ENCODE results near the gene ARHGAP15.

- TF ChIP-seq, protein P1, sequence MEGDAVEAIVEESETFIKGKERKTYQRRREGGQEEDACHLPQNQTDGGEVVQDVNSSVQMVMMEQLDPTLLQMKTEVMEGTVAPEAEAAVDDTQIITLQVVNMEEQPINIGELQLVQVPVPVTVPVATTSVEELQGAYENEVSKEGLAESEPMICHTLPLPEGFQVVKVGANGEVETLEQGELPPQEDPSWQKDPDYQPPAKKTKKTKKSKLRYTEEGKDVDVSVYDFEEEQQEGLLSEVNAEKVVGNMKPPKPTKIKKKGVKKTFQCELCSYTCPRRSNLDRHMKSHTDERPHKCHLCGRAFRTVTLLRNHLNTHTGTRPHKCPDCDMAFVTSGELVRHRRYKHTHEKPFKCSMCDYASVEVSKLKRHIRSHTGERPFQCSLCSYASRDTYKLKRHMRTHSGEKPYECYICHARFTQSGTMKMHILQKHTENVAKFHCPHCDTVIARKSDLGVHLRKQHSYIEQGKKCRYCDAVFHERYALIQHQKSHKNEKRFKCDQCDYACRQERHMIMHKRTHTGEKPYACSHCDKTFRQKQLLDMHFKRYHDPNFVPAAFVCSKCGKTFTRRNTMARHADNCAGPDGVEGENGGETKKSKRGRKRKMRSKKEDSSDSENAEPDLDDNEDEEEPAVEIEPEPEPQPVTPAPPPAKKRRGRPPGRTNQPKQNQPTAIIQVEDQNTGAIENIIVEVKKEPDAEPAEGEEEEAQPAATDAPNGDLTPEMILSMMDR (IDR thresholded peaks at IDR 0.05): no peak
- TF ChIP-seq ZFX (IDR thresholded peaks at IDR 0.05; ENCODE audit: borderline replicate concordance): no peak
These were observed 629.6 kb downstream of the ARHGAP15 start for GRCh38 chr2:143758629-143759330.

Data from 22Rv1 (cell line).